ENCODE data around the gene CNKSR3. TPM values are rescaled to one million over a fixed set of nuclear protein-coding genes. Genes with fewer than 3 reads are reported as not detected.

The CNKSR3 gene
- total RNA-seq, 1 experiment from 2014 or later = not detected

DNA sequence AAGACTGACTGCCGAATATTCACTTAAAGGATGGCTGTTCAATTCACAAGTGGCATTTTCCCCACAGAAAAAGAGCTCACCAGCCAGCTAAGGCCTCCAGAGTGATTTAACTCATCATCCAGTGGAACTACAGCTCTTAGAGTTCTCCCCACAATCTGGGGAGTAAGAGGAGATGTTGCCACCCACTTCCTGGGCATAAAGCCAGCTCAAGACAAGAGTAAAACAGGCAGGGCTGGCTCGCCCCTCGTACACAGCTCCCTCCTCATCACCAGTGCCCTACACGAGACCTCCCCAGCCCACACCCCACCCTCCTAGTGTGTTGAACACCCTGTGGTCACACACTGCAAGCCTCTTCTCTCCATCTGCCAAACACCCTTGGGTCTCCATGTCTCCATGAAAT lies 106.7 kb downstream of the CNKSR3 start:
- Histone ChIP-seq H3K4me1 (ENCODE audit: low read length) (no peaks in the 10 kb centered on the region), H3K9ac (ENCODE audit: low read length) (no peak overlapping the region), H3K36me3 (ENCODE audit: insufficient read depth, low read length) (no peaks in the 10 kb centered on the region), H4K20me1 (ENCODE audit: insufficient read depth, low read depth, low read length) (no peaks in the 10 kb centered on the region), H3K4me3 (ENCODE audit: low read length) (no peak overlapping the region), H3K27me3 (ENCODE audit: low read length) (no peaks in the 10 kb centered on the region), H3K9me3 (ENCODE audit: low read length) (no peaks in the 10 kb centered on the region), H3K4me2 (ENCODE audit: low read depth, low read length, poor library complexity, severe bottlenecking) (no peak overlapping the region), H3K27ac (ENCODE audit: low read length) (no peak overlapping the region), H3K79me2 (ENCODE audit: low read length) (no peaks in the 10 kb centered on the region), H3K9me2 (replicated peaks; ENCODE audit: insufficient read depth, low read length) (no peaks in the 10 kb centered on the region), H2AFZ (ENCODE audit: low read length) (no peak overlapping the region)
- no peak for DNase-seq

DNA sequence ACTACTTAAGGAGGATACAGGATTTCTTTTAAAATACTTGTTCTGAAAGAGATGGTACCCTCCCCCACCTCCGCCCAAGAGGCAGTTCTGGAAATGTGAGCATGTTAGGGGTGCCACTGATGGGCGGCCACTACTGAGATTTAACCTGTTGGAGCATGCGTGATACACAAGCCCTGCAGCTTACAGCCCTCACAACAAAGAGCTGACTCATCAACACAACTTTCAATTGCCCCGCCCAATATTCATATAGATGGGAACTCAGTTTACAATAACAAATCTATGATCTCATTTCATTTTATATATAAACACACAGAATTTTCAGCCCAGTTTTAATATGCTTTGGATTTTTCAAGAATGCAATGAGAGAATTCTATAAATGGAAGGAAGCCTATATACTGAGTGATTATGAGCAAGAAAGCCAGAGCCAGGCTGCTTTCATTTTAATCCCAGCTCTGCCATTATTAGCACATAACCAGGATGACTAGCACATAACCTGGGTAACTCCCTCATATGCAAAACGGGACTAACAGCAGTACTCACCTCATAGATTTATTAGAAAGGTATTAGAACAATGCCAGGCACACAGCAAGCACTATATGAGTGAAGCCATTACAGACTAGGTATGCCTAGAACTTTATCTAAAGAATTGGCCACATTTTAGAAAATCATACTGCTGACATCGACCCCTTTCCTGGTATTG lies 108.3 kb downstream of the CNKSR3 start:
- Histone ChIP-seq H3K79me2 (ENCODE audit: low read length) (no peaks in the 10 kb centered on the region), H3K9me3 (ENCODE audit: low read length) (no peaks in the 10 kb centered on the region), H3K4me2 (ENCODE audit: low read depth, low read length, poor library complexity, severe bottlenecking) (no peak overlapping the region), H3K9ac (ENCODE audit: low read length) (no peak overlapping the region), H2AFZ (ENCODE audit: low read length) (no peak overlapping the region), H3K4me1 (ENCODE audit: low read length) (no peaks in the 10 kb centered on the region), H3K27me3 (ENCODE audit: low read length) (no peaks in the 10 kb centered on the region), H3K9me2 (replicated peaks; ENCODE audit: insufficient read depth, low read length) (no peaks in the 10 kb centered on the region), H3K4me3 (ENCODE audit: low read length) (no peak overlapping the region), H3K27ac (ENCODE audit: low read length) (no peak overlapping the region), H3K36me3 (ENCODE audit: insufficient read depth, low read length) (no peaks in the 10 kb centered on the region), H4K20me1 (ENCODE audit: insufficient read depth, low read depth, low read length) (no peaks in the 10 kb centered on the region)
- DNase-seq = peak; percentile 24

DNA sequence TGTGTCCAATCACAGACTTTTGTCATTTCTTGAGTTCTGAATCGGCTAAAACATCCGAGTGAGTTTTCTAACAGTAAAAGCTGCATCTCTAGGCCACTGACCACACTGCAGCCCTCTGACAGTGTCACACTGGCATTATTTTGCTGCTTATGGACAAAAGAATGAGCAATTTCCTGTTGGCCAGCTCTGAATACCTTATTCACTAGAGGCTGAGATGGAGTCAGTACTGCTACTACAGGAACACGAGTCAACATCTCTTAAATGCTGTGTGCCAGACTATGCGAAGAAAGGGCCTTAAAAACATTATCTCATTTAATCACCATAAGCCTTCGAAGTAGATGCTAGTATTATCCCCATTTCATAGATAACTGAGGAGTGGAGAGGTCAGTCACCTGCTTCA lies 111.4 kb downstream of the CNKSR3 start:
- no peak overlapping the region for H2AFZ ChIP-seq (ENCODE audit: low read length)
- H3K4me2 ChIP-seq (ENCODE audit: low read depth, low read length, poor library complexity, severe bottlenecking) = no peak overlapping the region
- no peaks in the 10 kb centered on the region for H3K27me3 ChIP-seq (ENCODE audit: low read length)
- H3K27ac ChIP-seq (ENCODE audit: low read length) = no peak overlapping the region
- H3K9me2 ChIP-seq (replicated peaks; ENCODE audit: insufficient read depth, low read length) = no peaks in the 10 kb centered on the region
- H3K4me1 ChIP-seq (ENCODE audit: low read length) = no peaks in the 10 kb centered on the region
- H3K9ac ChIP-seq (ENCODE audit: low read length) = no peak overlapping the region
- no peaks in the 10 kb centered on the region for H3K36me3 ChIP-seq (ENCODE audit: insufficient read depth, low read length)
- peak; percentile 9 for DNase-seq
- no peaks in the 10 kb centered on the region for H3K79me2 ChIP-seq (ENCODE audit: low read length)
- no peaks in the 10 kb centered on the region for H3K9me3 ChIP-seq (ENCODE audit: low read length)
- H4K20me1 ChIP-seq (ENCODE audit: insufficient read depth, low read depth, low read length) = no peaks in the 10 kb centered on the region
- H3K4me3 ChIP-seq (ENCODE audit: low read length) = no peak overlapping the region

- Histone ChIP-seq H3K9me3 (ENCODE audit: low read length) (no peaks in the 10 kb centered on the region), H3K27ac (ENCODE audit: low read length) (no peak overlapping the region), H3K79me2 (ENCODE audit: low read length) (no peaks in the 10 kb centered on the region), H4K20me1 (ENCODE audit: insufficient read depth, low read depth, low read length) (no peaks in the 10 kb centered on the region), H3K27me3 (ENCODE audit: low read length) (no peaks in the 10 kb centered on the region), H3K4me3 (ENCODE audit: low read length) (no peak overlapping the region), H3K9ac (ENCODE audit: low read length) (no peak overlapping the region), H3K9me2 (replicated peaks; ENCODE audit: insufficient read depth, low read length) (no peaks in the 10 kb centered on the region), H3K4me1 (ENCODE audit: low read length) (no peaks in the 10 kb centered on the region), H3K36me3 (ENCODE audit: insufficient read depth, low read length) (no peaks in the 10 kb centered on the region), H3K4me2 (ENCODE audit: low read depth, low read length, poor library complexity, severe bottlenecking) (no peak overlapping the region), H2AFZ (ENCODE audit: low read length) (no peak overlapping the region)
- DNase-seq = peak; percentile 7
Observed at GRCh38 chr6:154397491-154398195, 112.8 kb downstream of the CNKSR3 start.

- Histone ChIP-seq H3K4me2 (ENCODE audit: low read depth, low read length, poor library complexity, severe bottlenecking) (no peak overlapping the region), H3K79me2 (ENCODE audit: low read length) (no peaks in the 10 kb centered on the region), H2AFZ (ENCODE audit: low read length) (no peak overlapping the region), H3K9me3 (ENCODE audit: low read length) (no peaks in the 10 kb centered on the region), H3K4me1 (ENCODE audit: low read length) (no peaks in the 10 kb centered on the region), H3K9me2 (replicated peaks; ENCODE audit: insufficient read depth, low read length) (no peaks in the 10 kb centered on the region), H4K20me1 (ENCODE audit: insufficient read depth, low read depth, low read length) (no peaks in the 10 kb centered on the region), H3K27ac (ENCODE audit: low read length) (no peak overlapping the region), H3K9ac (ENCODE audit: low read length) (no peak overlapping the region), H3K4me3 (ENCODE audit: low read length) (no peak overlapping the region), H3K27me3 (ENCODE audit: low read length) (no peaks in the 10 kb centered on the region), H3K36me3 (ENCODE audit: insufficient read depth, low read length) (no peaks in the 10 kb centered on the region)
- DNase-seq = no peak
Observed at GRCh38 chr6:154395878-154396277, 114.6 kb downstream of the CNKSR3 start.

DNA sequence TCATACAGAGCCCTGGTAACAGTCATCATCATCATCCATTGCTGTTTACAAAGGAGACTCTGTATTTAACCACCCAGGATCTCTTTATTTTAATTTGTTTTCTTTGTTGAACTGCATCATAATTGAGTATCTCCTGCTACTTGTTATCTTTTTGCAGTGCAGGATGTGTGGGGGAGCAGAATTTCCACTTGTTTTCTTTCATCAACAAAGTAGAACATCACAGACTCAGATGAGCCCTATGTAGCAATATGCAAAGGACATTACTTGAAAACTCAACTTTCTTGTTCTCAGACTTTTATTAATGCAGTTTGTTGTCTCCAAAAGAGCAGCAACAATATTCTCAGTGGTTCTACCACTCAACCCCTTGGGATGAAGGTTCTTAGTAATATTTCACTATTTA lies 115.2 kb downstream of the CNKSR3 start:
- no peaks in the 10 kb centered on the region for H3K36me3 ChIP-seq (ENCODE audit: insufficient read depth, low read length)
- no peaks in the 10 kb centered on the region for H3K9me3 ChIP-seq (ENCODE audit: low read length)
- no peak overlapping the region for H3K4me3 ChIP-seq (ENCODE audit: low read length)
- H3K27me3 ChIP-seq (ENCODE audit: low read length) = no peaks in the 10 kb centered on the region
- DNase-seq = no peak
- H3K27ac ChIP-seq (ENCODE audit: low read length) = no peak overlapping the region
- no peaks in the 10 kb centered on the region for H3K4me1 ChIP-seq (ENCODE audit: low read length)
- H4K20me1 ChIP-seq (ENCODE audit: insufficient read depth, low read depth, low read length) = no peaks in the 10 kb centered on the region
- H3K79me2 ChIP-seq (ENCODE audit: low read length) = no peaks in the 10 kb centered on the region
- no peak overlapping the region for H2AFZ ChIP-seq (ENCODE audit: low read length)
- no peak overlapping the region for H3K9ac ChIP-seq (ENCODE audit: low read length)
- no peaks in the 10 kb centered on the region for H3K9me2 ChIP-seq (replicated peaks; ENCODE audit: insufficient read depth, low read length)
- no peak overlapping the region for H3K4me2 ChIP-seq (ENCODE audit: low read depth, low read length, poor library complexity, severe bottlenecking)

DNA sequence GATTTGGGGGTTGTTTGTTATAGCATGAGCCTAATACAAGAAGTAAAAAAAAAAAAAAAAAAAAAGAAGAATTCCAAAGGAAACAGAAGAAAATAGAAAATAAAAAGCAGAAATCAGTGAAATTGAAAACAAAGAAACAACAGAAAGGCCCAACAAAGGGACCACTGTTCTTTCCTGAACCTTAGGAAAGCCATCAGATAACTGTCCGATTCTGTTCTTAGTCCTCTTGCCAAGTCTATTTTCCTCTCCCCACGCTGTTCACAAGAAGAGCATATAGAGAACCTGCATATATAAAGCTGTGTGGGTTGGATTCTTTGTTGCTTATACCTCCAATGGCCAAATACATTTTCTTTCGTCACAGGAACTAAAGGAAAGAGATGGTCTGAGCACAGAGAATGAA lies 115.9 kb downstream of the CNKSR3 start:
- no peak overlapping the region for H3K9ac ChIP-seq (ENCODE audit: low read length)
- H4K20me1 ChIP-seq (ENCODE audit: insufficient read depth, low read depth, low read length) = no peaks in the 10 kb centered on the region
- H3K4me2 ChIP-seq (ENCODE audit: low read depth, low read length, poor library complexity, severe bottlenecking) = no peak overlapping the region
- no peaks in the 10 kb centered on the region for H3K36me3 ChIP-seq (ENCODE audit: insufficient read depth, low read length)
- no peak overlapping the region for H3K4me3 ChIP-seq (ENCODE audit: low read length)
- no peaks in the 10 kb centered on the region for H3K4me1 ChIP-seq (ENCODE audit: low read length)
- no peaks in the 10 kb centered on the region for H3K9me2 ChIP-seq (replicated peaks; ENCODE audit: insufficient read depth, low read length)
- no peak overlapping the region for H3K27ac ChIP-seq (ENCODE audit: low read length)
- no peaks in the 10 kb centered on the region for H3K9me3 ChIP-seq (ENCODE audit: low read length)
- H2AFZ ChIP-seq (ENCODE audit: low read length) = no peak overlapping the region
- no peak for DNase-seq
- H3K27me3 ChIP-seq (ENCODE audit: low read length) = 0 out of 2 replicates have a peak, but pooled peaks cover 2% of the 10 kb centered on the region
- no peaks in the 10 kb centered on the region for H3K79me2 ChIP-seq (ENCODE audit: low read length)

- H3K79me2 ChIP-seq (ENCODE audit: low read length) = no peaks in the 10 kb centered on the region
- no peak overlapping the region for H2AFZ ChIP-seq (ENCODE audit: low read length)
- no peak for DNase-seq
- no peaks in the 10 kb centered on the region for H3K9me3 ChIP-seq (ENCODE audit: low read length)
- no peaks in the 10 kb centered on the region for H3K36me3 ChIP-seq (ENCODE audit: insufficient read depth, low read length)
- no peak overlapping the region for H3K4me2 ChIP-seq (ENCODE audit: low read depth, low read length, poor library complexity, severe bottlenecking)
- H3K9me2 ChIP-seq (replicated peaks; ENCODE audit: insufficient read depth, low read length) = no peaks in the 10 kb centered on the region
- H3K27me3 ChIP-seq (ENCODE audit: low read length) = 0 out of 2 replicates have a peak, but pooled peaks cover 2% of the 10 kb centered on the region
- H3K4me1 ChIP-seq (ENCODE audit: low read length) = no peaks in the 10 kb centered on the region
- H3K27ac ChIP-seq (ENCODE audit: low read length) = no peak overlapping the region
- no peaks in the 10 kb centered on the region for H4K20me1 ChIP-seq (ENCODE audit: insufficient read depth, low read depth, low read length)
- H3K9ac ChIP-seq (ENCODE audit: low read length) = no peak overlapping the region
- no peak overlapping the region for H3K4me3 ChIP-seq (ENCODE audit: low read length)
Observed at GRCh38 chr6:154390034-154390433, 120.5 kb downstream of the CNKSR3 start.

Data from Karpas-422 (cell line).